DMS79 treated with DMSO at 0.1 percent for 48 hours (cell line): ENCODE results near the gene EPB41L3.
A peak's percentile ranks its signal among the peaks of the same experiment; 100 is the strongest.

Experiments
- DNase-seq: peaks from one replicate; lab custom pipeline; 2025; lab: John Stamatoyannopoulos, UW

Gene EPB41L3

GRCh38 chr18:5543773-5544389 is at the start of gene EPB41L3:
Gene EPB41L3 (minus strand): TSS chr18:5543997. CDS start chr18:5489183, 54,814 bp downstream.
- peak; percentile 39 for DNase-seq

- DNase-seq = no peak
Observed at GRCh38 chr18:5588529-5588928, 44.7 kb upstream of the EPB41L3 start.

- no peak for DNase-seq
Observed at GRCh38 chr18:5585653-5586052, 41.9 kb upstream of the EPB41L3 start.

- DNase-seq = no peak
Observed at GRCh38 chr18:5584746-5585417, 41.1 kb upstream of the EPB41L3 start.

- no peak for DNase-seq
Observed at GRCh38 chr18:5582849-5583681, 39.3 kb upstream of the EPB41L3 start.

- DNase-seq = peak; percentile 68
Observed at GRCh38 chr18:5582076-5582475, 38.3 kb upstream of the EPB41L3 start.

- DNase-seq = no peak
Observed at GRCh38 chr18:5574843-5575242, 31.0 kb upstream of the EPB41L3 start.

- DNase-seq = no peak
Observed at GRCh38 chr18:5571666-5572065, 27.9 kb upstream of the EPB41L3 start.

GRCh38 chr18:5570613-5571012 is 26.8 kb upstream of the EPB41L3 start:
- peak; percentile 20 for DNase-seq

- DNase-seq = no peak
Observed at GRCh38 chr18:5568416-5568815, 24.6 kb upstream of the EPB41L3 start.

- DNase-seq = peak; percentile 42
Observed at GRCh38 chr18:5558851-5559250, 15.1 kb upstream of the EPB41L3 start.

GRCh38 chr18:5556310-5556974 is 12.6 kb upstream of the EPB41L3 start:
- DNase-seq = peak; percentile 40

- no peak for DNase-seq
Observed at GRCh38 chr18:5554629-5555028, 10.8 kb upstream of the EPB41L3 start.

- peak; percentile 26 for DNase-seq
Observed at GRCh38 chr18:5546660-5547059, 2.9 kb upstream of the EPB41L3 start.

GRCh38 chr18:5543036-5543680 is 639 bp downstream of the EPB41L3 start:
- DNase-seq = peak; percentile 34

GRCh38 chr18:5542515-5543035 is 1.2 kb downstream of the EPB41L3 start:
- peak; percentile 47 for DNase-seq

- no peak for DNase-seq
Observed at GRCh38 chr18:5541644-5542043, 2.2 kb downstream of the EPB41L3 start.

- no peak for DNase-seq
Observed at GRCh38 chr18:5539391-5539790, 4.4 kb downstream of the EPB41L3 start.

GRCh38 chr18:5538544-5538943 is 5.3 kb downstream of the EPB41L3 start:
- no peak for DNase-seq

- no peak for DNase-seq
Observed at GRCh38 chr18:5537860-5538259, 5.9 kb downstream of the EPB41L3 start.

GRCh38 chr18:5534845-5535244 is 9.0 kb downstream of the EPB41L3 start:
- no peak for DNase-seq

GRCh38 chr18:5532066-5532465 is 11.7 kb downstream of the EPB41L3 start:
- DNase-seq = no peak
